HG03103 (cell line): ENCODE data around the gene ANO10.

Experiments
- ATAC-seq: cut with Tn5 transposase; IDR thresholded peaks from one replicate; pipeline ENCODE4 v1.9.1; 2021; ENCODE audit warnings: low read depth; ENCODE audit not compliant: unreplicated experiment

The ANO10 gene

GRCh38 chr3:43435706-43436105 lies 186.1 kb downstream of the ANO10 start:
- ATAC-seq = no peak

DNA sequence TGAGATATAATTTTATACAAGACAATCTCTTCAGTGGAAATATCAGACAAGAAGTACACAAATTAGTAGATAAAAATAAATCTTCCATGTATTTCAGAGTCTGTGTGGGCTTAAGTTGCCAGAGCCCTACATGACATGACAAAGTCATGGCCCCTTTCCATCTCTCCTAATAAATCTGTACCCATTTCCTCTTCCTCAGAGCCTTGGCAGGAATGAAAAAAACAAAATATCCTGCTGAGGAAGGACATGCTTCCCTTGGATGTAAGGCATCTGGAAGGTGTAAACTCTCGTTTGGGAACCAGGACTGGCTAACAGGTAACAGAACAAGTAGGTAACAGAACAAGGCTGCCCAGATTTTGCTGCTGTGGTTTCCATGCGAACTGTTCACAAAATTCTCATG lies 187.4 kb downstream of the ANO10 start:
- no peak for ATAC-seq

GRCh38 chr3:43432462-43432861 lies 189.3 kb downstream of the ANO10 start:
- ATAC-seq = no peak

- no peak for ATAC-seq
Observed at GRCh38 chr3:43426388-43426787, 195.4 kb downstream of the ANO10 start.

GRCh38 chr3:43425829-43426228 lies 196.0 kb downstream of the ANO10 start:
- no peak for ATAC-seq

DNA sequence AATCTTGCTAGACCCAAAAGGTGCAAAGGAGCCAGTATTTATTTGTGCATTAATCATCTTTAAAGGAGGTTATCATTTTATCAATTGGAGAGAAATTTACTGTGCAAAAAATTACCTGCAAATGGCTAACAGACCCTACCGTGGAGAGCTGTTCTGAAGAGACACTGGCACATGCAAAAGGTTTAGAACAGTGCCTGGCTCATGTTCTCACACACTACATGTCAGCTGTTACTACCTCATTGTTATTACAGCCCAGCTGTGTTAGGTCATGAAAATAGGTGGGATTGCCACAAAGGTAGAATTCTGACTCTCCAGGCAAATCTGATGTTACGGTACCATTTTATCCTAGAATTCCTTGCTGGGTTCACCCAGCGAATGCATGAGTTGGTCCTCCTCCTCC lies 198.2 kb downstream of the ANO10 start:
- ATAC-seq = no peak

DNA sequence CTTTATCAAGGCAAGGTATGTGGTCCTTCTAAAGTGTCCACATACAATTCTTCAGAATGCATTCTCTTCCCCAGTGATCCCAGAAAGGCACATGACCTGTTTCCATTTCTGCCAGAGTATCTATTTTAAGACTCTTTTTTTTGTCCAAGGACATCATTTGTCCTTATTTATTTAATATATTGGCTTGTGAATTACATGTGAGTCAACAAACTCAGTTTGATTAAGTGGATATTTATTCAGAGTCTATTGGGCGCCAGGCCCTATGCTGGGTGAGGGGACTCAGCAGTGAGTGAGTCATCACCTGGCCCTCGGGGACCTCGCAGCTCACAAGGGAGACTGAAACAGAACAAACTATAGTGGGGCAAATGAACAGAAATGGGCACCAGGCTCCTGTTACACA lies 198.7 kb downstream of the ANO10 start:
- no peak for ATAC-seq

DNA sequence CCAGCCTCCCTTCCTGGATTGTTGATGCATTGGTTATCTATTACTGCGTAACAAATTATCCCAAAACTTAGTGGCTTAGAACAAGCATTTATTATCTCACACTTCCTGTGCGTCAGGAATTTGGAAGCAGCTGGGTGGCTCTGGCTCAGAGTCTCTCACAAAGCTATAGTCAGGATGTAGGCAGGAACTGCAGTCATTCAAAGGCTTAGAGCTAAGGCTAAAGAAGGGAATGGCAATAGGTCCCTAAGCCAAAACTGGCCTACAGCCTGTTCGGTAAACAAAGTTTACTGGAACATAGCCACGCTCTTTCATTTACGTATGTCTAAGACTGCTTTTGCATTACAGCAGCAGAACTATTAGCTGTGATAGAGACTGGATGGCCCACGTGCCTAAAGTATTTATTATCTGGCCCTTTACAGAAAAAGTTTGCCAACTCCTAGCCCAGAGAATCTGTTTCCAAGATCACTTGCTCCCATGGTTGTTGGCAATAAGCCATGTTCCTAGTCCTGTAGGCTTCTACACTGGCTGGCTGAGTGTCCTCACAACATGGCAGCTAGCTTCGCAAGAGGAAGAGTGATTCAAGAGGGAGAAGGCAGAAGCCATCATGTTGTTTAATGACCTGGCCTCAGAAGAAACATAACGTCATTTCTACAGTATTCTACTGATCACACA lies 203.1 kb downstream of the ANO10 start:
- no peak for ATAC-seq

GRCh38 chr3:43417133-43417532 lies 204.7 kb downstream of the ANO10 start:
- no peak for ATAC-seq

DNA sequence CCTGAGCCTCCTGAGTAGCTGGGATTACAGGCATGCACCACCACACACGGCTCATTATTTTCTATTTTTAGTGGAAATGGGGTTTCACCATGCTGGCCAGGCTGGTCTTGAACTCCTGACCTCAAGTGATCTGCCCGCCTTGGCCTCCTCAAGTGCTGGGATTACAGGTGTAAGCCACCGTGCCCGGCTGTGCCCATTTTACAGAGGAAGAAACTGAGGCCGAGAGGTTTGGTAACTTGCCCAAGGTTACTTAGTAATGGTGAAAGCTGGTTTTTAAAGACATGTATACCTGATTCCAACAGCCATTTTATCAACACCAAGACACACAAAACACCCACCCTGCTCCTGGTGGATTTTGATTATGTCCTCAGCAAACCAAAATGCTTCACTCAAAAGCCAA lies 206.7 kb downstream of the ANO10 start:
- no peak for ATAC-seq

DNA sequence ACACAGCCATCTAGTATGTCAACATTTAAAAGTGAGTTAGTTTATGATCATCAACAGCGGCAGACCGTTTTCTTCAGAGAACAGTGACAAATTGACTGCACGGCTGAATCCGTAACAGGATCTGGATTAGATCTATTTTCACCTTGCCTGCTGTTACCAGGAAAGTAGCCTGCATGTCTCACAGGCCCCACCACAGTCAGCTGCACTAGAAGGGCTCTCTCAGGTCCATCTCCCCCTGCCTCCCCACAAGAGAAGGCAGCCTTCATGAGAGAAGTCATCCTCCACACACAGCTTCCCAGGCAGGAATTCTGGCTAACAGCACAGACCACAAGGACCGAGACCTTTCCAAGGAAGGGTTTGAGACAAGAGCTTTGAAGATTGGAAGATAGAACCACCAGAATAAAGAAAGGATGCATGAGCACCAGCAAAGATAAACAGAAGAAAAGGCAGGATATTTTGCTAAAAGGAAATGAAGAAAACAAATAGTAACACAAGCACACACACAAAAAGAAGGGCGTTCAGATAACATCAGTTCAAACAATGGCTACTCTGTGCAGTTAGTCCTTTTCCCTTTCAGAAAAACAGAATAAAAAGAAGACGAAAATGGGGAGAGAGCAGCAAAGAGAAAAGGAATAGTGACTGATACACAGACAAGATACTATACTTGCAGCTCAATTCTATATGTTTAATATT lies 208.0 kb downstream of the ANO10 start:
- ATAC-seq = no peak

DNA sequence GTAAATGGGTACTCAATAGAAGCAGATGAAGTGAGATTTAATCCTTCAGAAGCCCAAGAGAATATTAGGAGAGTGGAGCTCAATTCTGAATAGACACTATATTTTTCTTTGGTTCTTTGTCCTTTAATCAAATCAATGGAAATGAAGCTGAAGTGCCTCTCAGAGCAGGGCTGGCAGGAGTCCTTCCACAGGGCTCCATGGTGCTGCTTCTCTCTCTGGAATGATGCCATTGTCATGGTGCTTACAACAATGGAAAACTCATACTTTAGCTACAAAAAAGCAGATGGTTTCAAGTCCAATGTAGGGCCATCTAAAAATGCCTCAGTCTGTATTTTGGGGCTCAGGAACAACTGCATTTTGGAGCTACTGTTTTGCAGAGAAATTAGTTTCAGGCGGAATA lies 210.4 kb downstream of the ANO10 start:
- ATAC-seq = no peak

- ATAC-seq = no peak
Observed at GRCh38 chr3:43410592-43410991, 211.2 kb downstream of the ANO10 start.

GRCh38 chr3:43409506-43409905 lies 212.3 kb downstream of the ANO10 start:
- no peak for ATAC-seq

DNA sequence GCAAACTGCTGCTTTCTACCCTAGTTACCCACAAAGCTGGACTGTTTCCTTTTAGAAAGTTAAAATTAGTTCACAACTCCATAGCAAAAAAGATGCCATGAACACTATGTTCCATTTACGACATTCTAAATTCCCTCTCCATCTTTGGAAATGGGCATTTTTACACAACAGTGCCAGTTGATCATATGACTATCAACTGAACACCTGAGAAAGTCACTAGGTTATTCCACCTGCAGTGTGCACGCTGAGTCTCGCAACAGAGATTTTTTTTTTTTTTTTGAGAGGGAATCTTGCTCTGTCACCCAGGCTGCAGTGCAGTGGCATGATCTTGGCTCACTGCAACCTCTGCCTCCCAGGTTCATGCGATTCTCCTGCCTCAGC lies 215.2 kb downstream of the ANO10 start:
- ATAC-seq = no peak

DNA sequence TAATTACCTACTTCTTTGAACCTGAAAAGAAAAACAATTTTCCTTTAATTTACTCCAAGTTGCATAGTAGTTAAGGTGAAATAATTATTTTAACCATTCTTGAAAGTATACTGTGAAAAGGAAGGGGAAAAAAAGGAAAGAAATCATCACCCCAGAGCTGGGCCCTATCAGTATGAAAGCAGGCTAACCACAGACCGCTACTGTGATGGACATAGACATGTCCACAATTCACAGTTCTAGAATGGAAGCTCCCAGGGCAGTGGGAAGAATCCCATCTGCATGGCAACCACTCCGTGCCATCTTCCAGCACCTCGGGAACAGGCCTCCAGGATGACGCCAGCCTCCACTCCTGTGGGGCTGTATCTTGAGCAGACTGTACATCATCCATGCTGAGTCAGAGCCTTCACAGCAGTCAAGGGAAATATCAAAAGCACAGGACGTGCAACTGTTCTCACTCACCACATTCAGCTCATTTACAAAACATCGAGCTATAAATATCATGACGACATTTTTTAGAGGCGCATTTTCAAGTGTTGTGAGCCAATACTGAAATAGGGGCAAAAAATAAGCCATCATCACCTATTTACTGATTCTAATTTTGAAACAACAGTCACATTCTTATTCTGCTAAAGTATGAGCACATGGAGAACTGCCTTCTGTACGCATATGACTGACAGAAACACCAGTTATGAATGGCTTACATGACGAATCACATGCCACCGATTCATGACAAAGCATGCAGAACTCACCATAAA lies 215.7 kb downstream of the ANO10 start:
- ATAC-seq = no peak

- no peak for ATAC-seq
Observed at GRCh38 chr3:43400781-43401730, 220.8 kb downstream of the ANO10 start.

DNA sequence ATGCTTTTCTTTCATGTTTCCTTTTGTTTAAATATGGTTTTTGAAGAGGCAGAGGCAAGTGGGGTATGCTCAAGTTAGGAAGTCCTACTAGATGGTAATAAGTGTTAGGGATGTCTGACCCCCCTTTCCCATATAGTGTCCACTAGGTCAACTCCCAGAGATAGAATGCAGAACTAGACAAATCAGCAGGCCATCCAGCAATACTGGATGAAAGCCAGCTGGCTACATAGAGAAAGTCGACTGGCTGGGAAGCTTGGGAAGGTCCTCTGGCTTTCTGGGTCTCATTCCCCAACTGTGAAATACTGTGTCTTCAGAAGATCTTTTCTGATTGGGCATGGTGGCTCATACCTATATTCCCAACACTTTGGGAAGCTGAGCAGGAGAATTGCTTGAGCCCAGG lies 221.6 kb downstream of the ANO10 start:
- ATAC-seq = no peak

DNA sequence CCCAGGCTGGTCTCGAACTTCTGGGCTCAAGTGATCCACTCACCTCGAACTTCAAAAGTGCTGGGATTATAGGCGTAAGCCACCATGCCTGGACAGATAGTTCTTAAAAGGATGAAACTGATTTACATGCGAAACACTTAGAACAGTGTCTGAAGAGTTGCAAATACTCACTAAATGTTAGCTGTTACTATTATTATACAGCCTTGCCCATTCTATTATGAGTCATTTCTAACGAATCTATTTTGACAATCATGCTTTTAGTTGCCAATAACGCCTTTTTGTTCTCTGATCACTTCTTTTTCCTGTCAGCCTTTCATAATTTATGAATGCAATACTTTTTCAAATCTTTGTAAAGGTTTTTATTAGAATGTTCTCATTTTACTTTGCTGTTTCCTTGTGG lies 222.8 kb downstream of the ANO10 start:
- no peak for ATAC-seq

GRCh38 chr3:43394041-43394554 lies 227.7 kb downstream of the ANO10 start:
- no peak for ATAC-seq
